Renal cortical epithelial cell (primary cell): ENCODE data around the gene LAMB4. TPM values are rescaled to one million over a fixed set of nuclear protein-coding genes. Genes with fewer than 3 reads are reported as not detected.

ENCODE experiments used
- DNase-seq: peaks from one replicate; pipeline ENCODE4 v3.0.0-alpha.2; 2011; ENCODE audit warnings: low read depth
- total RNA-seq: library from RNA; depleted of rRNA; stranded (reverse); fragments of >200 nt; gene quantifications from 2 replicates; pipeline ENCODE4 v1.2.3, GENCODE V29; 2014

The LAMB4 gene
- total RNA-seq, 1 donor from 2014 or later: 0.65 TPM

GRCh38 chr7:108142180-108142579 lies 12.0 kb upstream of the LAMB4 start:
- no peak for DNase-seq

- DNase-seq: no peak
These were observed 10.5 kb upstream of the LAMB4 start for GRCh38 chr7:108140671-108141070.

- no peak for DNase-seq
These were observed 8.8 kb upstream of the LAMB4 start for GRCh38 chr7:108138911-108139310.

GRCh38 chr7:108137993-108138392 lies 7.8 kb upstream of the LAMB4 start:
- DNase-seq: no peak

GRCh38 chr7:108137040-108137439 lies 6.9 kb upstream of the LAMB4 start:
- no peak for DNase-seq

- no peak for DNase-seq
These were observed 6.1 kb upstream of the LAMB4 start for GRCh38 chr7:108136191-108136688.

GRCh38 chr7:108135446-108136190 lies 5.5 kb upstream of the LAMB4 start:
- DNase-seq: no peak

GRCh38 chr7:108134486-108134885 lies 4.3 kb upstream of the LAMB4 start:
- DNase-seq: no peak

- DNase-seq: peak; percentile 90
These were observed 2.5 kb upstream of the LAMB4 start for GRCh38 chr7:108132551-108133265.

GRCh38 chr7:108129018-108129965 lies 869 bp downstream of the LAMB4 start:
- no peak for DNase-seq

- DNase-seq: no peak
These were observed 1.6 kb downstream of the LAMB4 start for GRCh38 chr7:108128514-108128913.

GRCh38 chr7:108127461-108127860 lies 2.7 kb downstream of the LAMB4 start:
- DNase-seq: no peak

GRCh38 chr7:108124820-108125219 lies 5.3 kb downstream of the LAMB4 start:
- DNase-seq: no peak

- no peak for DNase-seq
These were observed 8.0 kb downstream of the LAMB4 start for GRCh38 chr7:108122181-108122580.

GRCh38 chr7:108120933-108121332 lies 9.2 kb downstream of the LAMB4 start:
- DNase-seq: no peak

GRCh38 chr7:108120196-108120595 lies 10.0 kb downstream of the LAMB4 start:
- DNase-seq: no peak

- DNase-seq: no peak
These were observed 11.2 kb downstream of the LAMB4 start for GRCh38 chr7:108118959-108119358.

GRCh38 chr7:108114117-108114841 lies 15.9 kb downstream of the LAMB4 start:
- DNase-seq: peak; percentile 30

- DNase-seq: no peak
These were observed 17.5 kb downstream of the LAMB4 start for GRCh38 chr7:108112683-108113082.

- DNase-seq: peak; percentile 59
These were observed 20.8 kb downstream of the LAMB4 start for GRCh38 chr7:108109221-108109908.

- DNase-seq: peak; percentile 45
These were observed 22.0 kb downstream of the LAMB4 start for GRCh38 chr7:108108131-108108530.
